ENCODE data around the gene UBL3.

The UBL3 gene

DNA sequence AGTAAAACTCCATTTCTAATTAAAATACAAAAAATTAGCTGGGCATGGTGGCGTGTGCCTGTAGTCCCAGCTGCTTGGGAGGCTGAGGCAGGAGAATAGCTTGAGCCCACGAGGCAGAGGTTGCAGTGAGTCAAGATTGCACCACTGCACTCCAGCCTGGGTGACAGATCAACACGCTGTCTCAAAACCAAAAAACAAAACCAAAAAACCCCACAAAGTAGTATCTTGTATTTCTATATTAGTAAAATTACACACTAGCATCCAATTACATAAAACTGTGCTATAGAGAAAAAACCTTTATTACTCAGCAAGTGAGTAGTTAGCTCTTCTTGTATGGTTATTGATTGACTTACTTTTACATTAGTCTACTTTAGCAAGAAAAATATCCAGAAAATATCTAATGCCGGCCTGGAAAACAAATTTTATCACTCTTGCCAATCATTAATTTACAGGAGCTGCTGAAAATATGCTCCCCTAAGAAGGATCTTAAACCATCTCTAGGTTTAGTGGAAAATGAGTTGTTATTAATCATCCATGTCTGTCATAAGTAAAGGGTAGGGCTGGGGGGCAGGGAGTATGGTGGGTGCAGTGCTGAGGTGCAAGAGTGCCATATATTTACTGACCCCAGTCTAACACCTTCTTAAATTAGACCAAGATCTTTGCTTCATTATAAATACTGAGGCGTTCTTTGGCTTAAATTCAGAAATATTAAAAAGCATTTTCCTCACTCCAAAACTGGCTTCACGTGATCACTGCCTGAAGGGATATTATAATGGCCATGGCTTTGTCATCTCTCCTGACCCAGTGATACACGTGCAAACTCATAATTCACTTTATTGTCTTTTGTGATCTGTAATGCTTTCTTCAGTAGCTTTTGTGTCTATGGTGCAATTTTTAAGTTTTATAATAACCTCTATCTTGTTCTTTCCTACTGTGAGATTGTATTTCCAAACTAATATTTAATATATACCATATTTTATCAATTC is 44.1 kb downstream of the UBL3 start:
- ChIA-PET CTCF (interaction anchor here (0.6 kb wide), 2 partner anchors 36 to 1666 kb away, joined by 3 to 4 read pairs; no protein-coding TSS in a partner anchor), POLR2A (no interaction called here)
- H3K4me1 ChIP-seq (ENCODE audit: control insufficient read depth, insufficient read depth, low read length), result no peaks in the 10 kb centered on the region
- H3K27ac ChIP-seq (ENCODE audit: extremely low read depth, low read depth, low read length), result no peak overlapping the region
- H3K4me3 ChIP-seq (ENCODE audit: low read depth, low read length), result no peak overlapping the region
- H3K36me3 ChIP-seq (ENCODE audit: control insufficient read depth in 2 of 2, insufficient read depth in 1 of 2, low read length in 2 of 2), result no peaks in the 10 kb centered on the region
- TF ChIP-seq ZNF571 (tag by site-specific recombination; IDR thresholded peaks at IDR 0.05) (no peak), ZNF585B (tag by site-specific recombination; IDR thresholded peaks at IDR 0.05) (no peak)
- TF ChIP-seq, protein P1, sequence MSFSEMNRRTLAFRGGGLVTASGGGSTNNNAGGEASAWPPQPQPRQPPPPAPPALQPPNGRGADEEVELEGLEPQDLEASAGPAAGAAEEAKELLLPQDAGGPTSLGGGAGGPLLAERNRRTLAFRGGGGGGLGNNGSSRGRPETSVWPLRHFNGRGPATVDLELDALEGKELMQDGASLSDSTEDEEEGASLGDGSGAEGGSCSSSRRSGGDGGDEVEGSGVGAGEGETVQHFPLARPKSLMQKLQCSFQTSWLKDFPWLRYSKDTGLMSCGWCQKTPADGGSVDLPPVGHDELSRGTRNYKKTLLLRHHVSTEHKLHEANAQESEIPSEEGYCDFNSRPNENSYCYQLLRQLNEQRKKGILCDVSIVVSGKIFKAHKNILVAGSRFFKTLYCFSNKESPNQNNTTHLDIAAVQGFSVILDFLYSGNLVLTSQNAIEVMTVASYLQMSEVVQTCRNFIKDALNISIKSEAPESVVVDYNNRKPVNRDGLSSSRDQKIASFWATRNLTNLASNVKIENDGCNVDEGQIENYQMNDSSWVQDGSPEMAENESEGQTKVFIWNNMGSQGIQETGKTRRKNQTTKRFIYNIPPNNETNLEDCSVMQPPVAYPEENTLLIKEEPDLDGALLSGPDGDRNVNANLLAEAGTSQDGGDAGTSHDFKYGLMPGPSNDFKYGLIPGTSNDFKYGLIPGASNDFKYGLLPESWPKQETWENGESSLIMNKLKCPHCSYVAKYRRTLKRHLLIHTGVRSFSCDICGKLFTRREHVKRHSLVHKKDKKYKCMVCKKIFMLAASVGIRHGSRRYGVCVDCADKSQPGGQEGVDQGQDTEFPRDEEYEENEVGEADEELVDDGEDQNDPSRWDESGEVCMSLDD (tag by site-specific recombination; IDR thresholded peaks at IDR 0.05), result no peak
- TF ChIP-seq, protein P2, sequence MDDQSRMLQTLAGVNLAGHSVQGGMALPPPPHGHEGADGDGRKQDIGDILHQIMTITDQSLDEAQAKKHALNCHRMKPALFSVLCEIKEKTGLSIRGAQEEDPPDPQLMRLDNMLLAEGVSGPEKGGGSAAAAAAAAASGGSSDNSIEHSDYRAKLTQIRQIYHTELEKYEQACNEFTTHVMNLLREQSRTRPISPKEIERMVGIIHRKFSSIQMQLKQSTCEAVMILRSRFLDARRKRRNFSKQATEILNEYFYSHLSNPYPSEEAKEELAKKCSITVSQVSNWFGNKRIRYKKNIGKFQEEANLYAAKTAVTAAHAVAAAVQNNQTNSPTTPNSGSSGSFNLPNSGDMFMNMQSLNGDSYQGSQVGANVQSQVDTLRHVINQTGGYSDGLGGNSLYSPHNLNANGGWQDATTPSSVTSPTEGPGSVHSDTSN (CRISPR knock-in tag; IDR thresholded peaks at IDR 0.05), result no peak
- no peaks in the 10 kb centered on the region for H3K9me3 ChIP-seq (ENCODE audit: control insufficient read depth, insufficient read depth, low read depth, low read length)

DNA sequence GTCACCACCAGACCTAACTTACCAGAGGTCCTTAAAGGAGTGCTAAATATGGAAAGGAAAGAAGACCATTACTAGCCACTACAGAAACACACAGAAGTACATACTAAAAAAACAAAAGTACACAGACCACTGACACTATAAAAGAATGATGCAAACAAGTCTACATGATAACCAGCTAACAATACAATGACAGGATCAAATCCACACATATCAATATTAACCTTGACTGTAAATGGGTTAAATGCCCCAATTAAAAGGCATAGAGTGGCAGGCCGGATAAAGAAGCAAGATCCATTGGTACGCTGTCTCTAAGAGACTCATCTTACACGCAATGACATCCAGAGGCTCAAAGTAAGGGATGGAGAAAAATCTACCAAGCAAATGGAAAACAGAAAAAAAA is 47.2 kb downstream of the UBL3 start:
- Histone ChIP-seq H3K4me3 (ENCODE audit: low read depth, low read length) (no peak overlapping the region), H3K27ac (ENCODE audit: extremely low read depth, low read depth, low read length) (no peak overlapping the region), H3K4me1 (ENCODE audit: control insufficient read depth, insufficient read depth, low read length) (peaks cover 4% of the 10 kb centered on the region), H3K36me3 (ENCODE audit: control insufficient read depth in 2 of 2, insufficient read depth in 1 of 2, low read length in 2 of 2) (no peaks in the 10 kb centered on the region), H3K9me3 (ENCODE audit: control insufficient read depth, insufficient read depth, low read depth, low read length) (no peaks in the 10 kb centered on the region)
- ChIA-PET POLR2A (no interaction called here), CTCF (interaction anchor here (1.5 kb wide), 1 partner anchor 16 kb away, joined by 3 read pairs; no protein-coding TSS in a partner anchor)
- no peak for TF ChIP-seq KLF16 (tag by site-specific recombination; IDR thresholded peaks at IDR 0.05)
- peak; percentile 93 for TF ChIP-seq ZNF558 (tag by site-specific recombination; IDR thresholded peaks at IDR 0.05)

DNA sequence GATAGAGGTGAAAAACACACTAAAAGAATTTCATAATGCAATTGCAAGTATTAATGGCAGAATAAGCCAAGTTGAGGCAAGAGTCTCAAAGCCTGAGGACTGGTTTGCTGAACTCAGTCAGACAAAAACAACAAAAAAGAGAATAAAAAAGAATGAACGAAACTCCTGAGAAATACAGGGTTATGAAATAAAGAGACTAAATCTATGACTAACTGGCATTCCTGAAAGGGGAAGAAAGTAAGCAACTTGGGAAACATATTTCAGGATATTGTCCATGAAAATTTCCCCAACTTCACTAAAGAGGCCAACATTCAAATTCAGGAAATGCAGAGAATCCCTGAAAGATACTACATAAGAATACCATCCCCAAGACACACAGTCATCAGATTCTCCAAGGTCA is 47.8 kb downstream of the UBL3 start:
- TF ChIP-seq ZNF514 (tag by site-specific recombination; IDR thresholded peaks at IDR 0.05) (no peak), ZNF677 (tag by site-specific recombination; IDR thresholded peaks at IDR 0.05) (no peak), ZNF140 (tag by site-specific recombination; IDR thresholded peaks at IDR 0.05) (no peak)

DNA sequence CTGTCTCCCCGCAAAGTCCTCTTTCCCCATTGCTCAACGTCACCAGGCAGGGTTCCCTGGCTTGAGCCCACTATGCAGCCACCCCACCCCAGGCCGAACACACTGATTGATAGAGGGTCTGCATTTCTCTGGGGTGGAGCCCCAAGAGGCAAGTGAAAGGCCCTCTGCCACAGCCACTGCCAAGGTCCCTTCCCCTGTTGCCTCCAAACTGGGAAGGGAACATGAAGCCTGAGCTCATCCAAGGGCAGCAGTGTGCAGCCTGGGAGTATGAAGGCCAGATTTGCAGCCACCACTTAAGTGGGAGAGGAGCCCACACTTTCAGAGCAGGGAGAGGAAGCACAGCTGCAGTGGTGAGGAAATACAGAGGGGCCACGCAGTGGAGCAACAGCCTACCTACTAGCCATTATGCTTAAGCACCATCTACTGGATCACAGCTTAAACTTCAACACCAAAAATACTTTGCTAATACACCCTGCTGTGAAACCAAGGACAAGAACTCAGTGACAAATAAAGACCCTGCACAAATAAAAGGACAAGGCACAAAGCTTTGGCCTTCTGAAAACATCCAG is 48.6 kb downstream of the UBL3 start:
- Histone ChIP-seq H3K27ac (ENCODE audit: extremely low read depth, low read depth, low read length) (no peak overlapping the region), H3K4me1 (ENCODE audit: control insufficient read depth, insufficient read depth, low read length) (peaks cover 4% of the 10 kb centered on the region), H3K36me3 (ENCODE audit: control insufficient read depth in 2 of 2, insufficient read depth in 1 of 2, low read length in 2 of 2) (no peaks in the 10 kb centered on the region), H3K4me3 (ENCODE audit: low read depth, low read length) (no peak overlapping the region), H3K9me3 (ENCODE audit: control insufficient read depth, insufficient read depth, low read depth, low read length) (no peaks in the 10 kb centered on the region)
- ChIA-PET CTCF (interaction anchor here (0.7 to 1.5 kb wide), 2 partner anchors 17 to 93 kb away, joined by 3 read pairs; no protein-coding TSS in a partner anchor), POLR2A (no interaction called here)
- TF ChIP-seq SP2 (tag by site-specific recombination; IDR thresholded peaks at IDR 0.05) (no peak), ZFHX2 (tag by site-specific recombination; conservative IDR thresholded peaks at IDR 0.05) (no peak), KLF7 (tag by site-specific recombination; IDR thresholded peaks at IDR 0.05; ENCODE audit: borderline replicate concordance) (no peak), ZNF837 (tag by site-specific recombination; IDR thresholded peaks at IDR 0.05) (no peak)
- TF ChIP-seq, protein P3, sequence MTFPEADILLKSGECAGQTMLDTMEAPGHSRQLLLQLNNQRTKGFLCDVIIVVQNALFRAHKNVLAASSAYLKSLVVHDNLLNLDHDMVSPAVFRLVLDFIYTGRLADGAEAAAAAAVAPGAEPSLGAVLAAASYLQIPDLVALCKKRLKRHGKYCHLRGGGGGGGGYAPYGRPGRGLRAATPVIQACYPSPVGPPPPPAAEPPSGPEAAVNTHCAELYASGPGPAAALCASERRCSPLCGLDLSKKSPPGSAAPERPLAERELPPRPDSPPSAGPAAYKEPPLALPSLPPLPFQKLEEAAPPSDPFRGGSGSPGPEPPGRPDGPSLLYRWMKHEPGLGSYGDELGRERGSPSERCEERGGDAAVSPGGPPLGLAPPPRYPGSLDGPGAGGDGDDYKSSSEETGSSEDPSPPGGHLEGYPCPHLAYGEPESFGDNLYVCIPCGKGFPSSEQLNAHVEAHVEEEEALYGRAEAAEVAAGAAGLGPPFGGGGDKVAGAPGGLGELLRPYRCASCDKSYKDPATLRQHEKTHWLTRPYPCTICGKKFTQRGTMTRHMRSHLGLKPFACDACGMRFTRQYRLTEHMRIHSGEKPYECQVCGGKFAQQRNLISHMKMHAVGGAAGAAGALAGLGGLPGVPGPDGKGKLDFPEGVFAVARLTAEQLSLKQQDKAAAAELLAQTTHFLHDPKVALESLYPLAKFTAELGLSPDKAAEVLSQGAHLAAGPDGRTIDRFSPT (tag by site-specific recombination; IDR thresholded peaks at IDR 0.05), result no peak
- TF ChIP-seq, protein P4, sequence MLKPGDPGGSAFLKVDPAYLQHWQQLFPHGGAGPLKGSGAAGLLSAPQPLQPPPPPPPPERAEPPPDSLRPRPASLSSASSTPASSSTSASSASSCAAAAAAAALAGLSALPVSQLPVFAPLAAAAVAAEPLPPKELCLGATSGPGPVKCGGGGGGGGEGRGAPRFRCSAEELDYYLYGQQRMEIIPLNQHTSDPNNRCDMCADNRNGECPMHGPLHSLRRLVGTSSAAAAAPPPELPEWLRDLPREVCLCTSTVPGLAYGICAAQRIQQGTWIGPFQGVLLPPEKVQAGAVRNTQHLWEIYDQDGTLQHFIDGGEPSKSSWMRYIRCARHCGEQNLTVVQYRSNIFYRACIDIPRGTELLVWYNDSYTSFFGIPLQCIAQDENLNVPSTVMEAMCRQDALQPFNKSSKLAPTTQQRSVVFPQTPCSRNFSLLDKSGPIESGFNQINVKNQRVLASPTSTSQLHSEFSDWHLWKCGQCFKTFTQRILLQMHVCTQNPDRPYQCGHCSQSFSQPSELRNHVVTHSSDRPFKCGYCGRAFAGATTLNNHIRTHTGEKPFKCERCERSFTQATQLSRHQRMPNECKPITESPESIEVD (tag by site-specific recombination; IDR thresholded peaks at IDR 0.05), result no peak

More for the DNA sequence above, 47.8 kb downstream of the UBL3 start:
- H3K4me1 ChIP-seq (ENCODE audit: control insufficient read depth, insufficient read depth, low read length), result peaks cover 4% of the 10 kb centered on the region
- POLR2A ChIA-PET, result no interaction called here
- CTCF ChIA-PET, result interaction anchor here (1.5 kb wide), 1 partner anchor 17 kb away, joined by 3 read pairs; no protein-coding TSS in a partner anchor
- no peak overlapping the region for H3K27ac ChIP-seq (ENCODE audit: extremely low read depth, low read depth, low read length)
- H3K36me3 ChIP-seq (ENCODE audit: control insufficient read depth in 2 of 2, insufficient read depth in 1 of 2, low read length in 2 of 2), result no peaks in the 10 kb centered on the region
- no peak overlapping the region for H3K4me3 ChIP-seq (ENCODE audit: low read depth, low read length)
- H3K9me3 ChIP-seq (ENCODE audit: control insufficient read depth, insufficient read depth, low read depth, low read length), result no peaks in the 10 kb centered on the region
